ENCODE data around the gene CENPW. TPM values are rescaled to one million over a fixed set of nuclear protein-coding genes. Genes with fewer than 3 reads are reported as not detected.

CENPW gene
- total RNA-seq, 1 experiment from 2014 or later, result 62.1 TPM

GRCh38 chr6:126361832-126362440 is 22.0 kb downstream of the CENPW start:
- in situ Hi-C loops (cut with HindIII; ENCODE audit: low pct_unique_long_range_greater_than_20kb, low sequenced_read_pairs), result no loop called here
- no peak overlapping the region for H3K27ac ChIP-seq (ENCODE audit: low read length)
- no peak overlapping the region for H3K4me3 ChIP-seq (ENCODE audit: low read depth in 2 of 2, low read length in 2 of 2)
- ChIA-PET CTCF (interaction anchor here (2.3 kb wide), 1 partner anchor 295 kb away, joined by 8 read pairs; no protein-coding TSS in a partner anchor), POLR2A (no interaction called here)
- no TSS peak for BruUV-seq (replicated peaks)
- no peak for DNase-seq (ENCODE audit: low read depth, low spot score)
- TF ChIP-seq TCF7L2 (IDR thresholded peaks at IDR 0.05; ENCODE audit: low read depth, low read length) (no peak), POLR2AphosphoS5 (IDR thresholded peaks at IDR 0.05; ENCODE audit: low read depth, low read length) (no peak), SIN3A (IDR thresholded peaks at IDR 0.05; ENCODE audit: borderline replicate concordance, insufficient read depth, low read depth, low read length) (no peak), CTCF (IDR thresholded peaks at IDR 0.05) (no peak), REST (IDR thresholded peaks at IDR 0.05; ENCODE audit: insufficient read depth in 1 of 2, low read depth in 2 of 2, low read length in 1 of 2) (no peak)
- ATAC-seq, result peak; percentile 56; the same call in 1 of the 2 replicates
- H3K27me3 ChIP-seq (ENCODE audit: control insufficient read depth, insufficient read depth, low read length), result no peaks in the 10 kb centered on the region
- peaks cover 8% of the 10 kb centered on the region; the same call in 1 of the 2 replicates for H3K9me3 ChIP-seq (ENCODE audit: control insufficient read depth, insufficient read depth, low read depth, low read length)
- intact Hi-C loops (cut with micrococcal nuclease; ENCODE audit: unreplicated experiment), result loop anchor here (2.0 to 10.0 kb wide), 2 partner anchors 295 to 763 kb away; no protein-coding TSS in a partner anchor
- no peaks in the 10 kb centered on the region for H3K4me1 ChIP-seq (ENCODE audit: control insufficient read depth, insufficient read depth, low read length)
- H3K36me3 ChIP-seq (ENCODE audit: control insufficient read depth, insufficient read depth, low read length), result no peaks in the 10 kb centered on the region

DNA sequence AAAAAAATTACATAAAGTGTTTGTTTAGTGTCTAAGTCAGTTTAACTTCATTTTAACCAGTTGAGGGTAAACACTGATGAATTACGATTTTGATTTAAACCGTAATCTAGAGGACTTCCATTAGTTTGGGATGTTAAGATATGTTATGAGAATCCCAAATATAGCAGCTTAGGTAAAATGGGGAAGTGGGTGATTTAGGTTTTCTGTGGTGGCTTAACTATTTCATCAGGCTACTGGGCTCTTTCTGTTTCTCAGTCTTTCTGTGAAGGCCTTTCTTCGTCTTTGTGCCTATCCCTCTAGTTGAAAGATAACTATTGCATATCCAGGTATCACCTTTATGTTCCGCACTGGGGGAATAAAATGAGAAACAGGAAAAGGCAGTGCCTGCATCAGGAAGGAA is 27.9 kb downstream of the CENPW start:
- ATAC-seq, result no peak
- TF ChIP-seq SIN3A (IDR thresholded peaks at IDR 0.05; ENCODE audit: borderline replicate concordance, insufficient read depth, low read depth, low read length) (no peak), CTCF (IDR thresholded peaks at IDR 0.05) (no peak), TCF7L2 (IDR thresholded peaks at IDR 0.05; ENCODE audit: low read depth, low read length) (no peak), REST (IDR thresholded peaks at IDR 0.05; ENCODE audit: insufficient read depth in 1 of 2, low read depth in 2 of 2, low read length in 1 of 2) (no peak), POLR2AphosphoS5 (IDR thresholded peaks at IDR 0.05; ENCODE audit: low read depth, low read length) (no peak)
- no peaks in the 10 kb centered on the region for H3K27me3 ChIP-seq (ENCODE audit: control insufficient read depth, insufficient read depth, low read length)
- ChIA-PET POLR2A (no interaction called here), CTCF (no interaction called here)
- no TSS peak for BruUV-seq (replicated peaks)
- no peaks in the 10 kb centered on the region for H3K36me3 ChIP-seq (ENCODE audit: control insufficient read depth, insufficient read depth, low read length)
- no peak overlapping the region for H3K27ac ChIP-seq (ENCODE audit: low read length)
- H3K9me3 ChIP-seq (ENCODE audit: control insufficient read depth, insufficient read depth, low read depth, low read length), result peaks cover 6% of the 10 kb centered on the region
- DNase-seq (ENCODE audit: low read depth, low spot score), result no peak
- H3K4me3 ChIP-seq (ENCODE audit: low read depth in 2 of 2, low read length in 2 of 2), result no peak overlapping the region
- in situ Hi-C loops (cut with HindIII; ENCODE audit: low pct_unique_long_range_greater_than_20kb, low sequenced_read_pairs), result no loop called here
- intact Hi-C loops (cut with micrococcal nuclease; ENCODE audit: unreplicated experiment), result loop anchor here (10.0 kb wide), 1 partner anchor 757 kb away; no protein-coding TSS in a partner anchor
- no peaks in the 10 kb centered on the region for H3K4me1 ChIP-seq (ENCODE audit: control insufficient read depth, insufficient read depth, low read length)
